Endothelial cell of umbilical vein (primary cell): Measurements from ENCODE around the gene AGPAT1. TPM values are rescaled to one million over a fixed set of nuclear protein-coding genes. Genes with fewer than 3 reads are reported as not detected.

Experiments
- BruUV-seq: library from RNA; stranded (reverse); fragments of 400-500 nt; replicated peaks from 2 replicates; lab custom pipeline; 2021; lab: Mats Ljungman, UMichigan
- CTCF ChIA-PET: fragments of 300-600, 350-600 bp; sonication (Branson Sonifier 250); formaldehyde crosslinking; loops from one replicate; lab custom pipeline; 2021; ENCODE audit warnings: antibody characterized with exemption, inconsistent platforms; lab: Charles Lee
- POLR2A ChIA-PET: fragments of 300-600, 350-600 bp; sonication (Branson Sonifier 250); formaldehyde crosslinking; loops from one replicate; lab custom pipeline; 2021; ENCODE audit warnings: antibody characterized with exemption, inconsistent platforms; lab: Charles Lee
- DNase-seq: peaks from one replicate; pipeline ENCODE4 v3.0.0-alpha.2; 2011; ENCODE audit warnings: low read depth, low spot score
- FAIRE-seq: peaks from 2 replicates; lab custom pipeline; 2011; peaks lifted over from hg19 to GRCh38; lab: Jason Lieb, UNC
- H2AFZ ChIP-seq: 2 replicates; pipeline ENCODE4 v1.6.0; 2012; ENCODE audit warnings: low read depth, low read length, control low read depth, inconsistent platforms
- H3K27ac ChIP-seq: 2 replicates; pipeline ENCODE4 v1.5.1; 2011; ENCODE audit warnings: low read depth, mild to moderate bottlenecking, control low read depth, low read length, moderate library complexity; ENCODE audit not compliant: insufficient read depth
- H3K27me3 ChIP-seq, 2 experiments: 2 replicates each; pipeline versions ENCODE4 v1.6.0 to v1.6.1; 2011; ENCODE audit warnings: low read length in 2 of 2, mixed read lengths in 1 of 2; ENCODE audit not compliant: control insufficient read depth in 2 of 2, insufficient read depth in 2 of 2
- H3K36me3 ChIP-seq, 2 experiments: 2 replicates in 1 of 2; 3 replicates in 1 of 2; pipeline ENCODE4 v1.5.1; 2011; ENCODE audit warnings: low read length in 2 of 2, mild to moderate bottlenecking in 1 of 2, moderate library complexity in 1 of 2; ENCODE audit not compliant: control insufficient read depth in 2 of 2, insufficient read depth in 2 of 2; ENCODE audit errors: extremely low read depth in 1 of 2
- H3K4me1 ChIP-seq: 3 replicates; pipeline ENCODE4 v1.5.1; 2011; ENCODE audit warnings: mild to moderate bottlenecking, low read length; ENCODE audit not compliant: control insufficient read depth, insufficient read depth; ENCODE audit errors: extremely low read depth
- H3K4me2 ChIP-seq: 2 replicates; pipeline ENCODE4 v1.6.1; 2011; ENCODE audit warnings: low read length, control low read depth, mixed read lengths; ENCODE audit not compliant: insufficient read depth
- H3K4me3 ChIP-seq, 3 experiments: fragments of 200-600 bp in 1 of 3; sonication (generic), shearing (Covaris generic) in 1 of 3; replicated peaks in 1 of 3; 2 replicates each; pipeline ENCODE4 v1.5.1; 2011 to 2016; ENCODE audit warnings: control low read depth in 3 of 3, low read length in 3 of 3, mild to moderate bottlenecking in 2 of 3, inconsistent platforms in 1 of 3, low read depth in 1 of 3, moderate library complexity in 1 of 3; ENCODE audit not compliant: insufficient read depth in 1 of 3
- H3K79me2 ChIP-seq: 2 replicates; pipeline ENCODE4 v1.6.0; 2012; ENCODE audit warnings: low read length, inconsistent platforms; ENCODE audit not compliant: control insufficient read depth, insufficient read depth
- H3K9ac ChIP-seq: replicated peaks from 2 replicates; pipeline ENCODE3; 2011; ENCODE audit warnings: low read length, control low read depth; ENCODE audit not compliant: insufficient read depth; ENCODE audit errors: extremely low read depth
- H3K9me1 ChIP-seq: replicated peaks from 3 replicates; pipeline ENCODE4 v1.6.0; 2011; ENCODE audit warnings: mild to moderate bottlenecking, low read length; ENCODE audit not compliant: control insufficient read depth, insufficient read depth; ENCODE audit errors: extremely low read depth
- H3K9me3 ChIP-seq: replicated peaks from 2 replicates; pipeline ENCODE4 v1.5.1; 2012; ENCODE audit warnings: low read length, inconsistent platforms; ENCODE audit not compliant: control insufficient read depth, insufficient read depth
- H4K20me1 ChIP-seq: replicated peaks from 2 replicates; pipeline ENCODE3; 2011; ENCODE audit warnings: mild to moderate bottlenecking, low read length; ENCODE audit not compliant: control insufficient read depth, insufficient read depth; ENCODE audit errors: extremely low read depth
- EZH2 ChIP-seq: IDR thresholded peaks from 2 replicates; pipeline ENCODE4 v1.6.1; 2012; ENCODE audit warnings: borderline replicate concordance, low read depth, mild to moderate bottlenecking, moderate library complexity, low read length, inconsistent platforms; ENCODE audit not compliant: severe bottlenecking
- FOS ChIP-seq: IDR thresholded peaks from 2 replicates; pipeline ENCODE4 v1.6.1; 2011; ENCODE audit warnings: mild to moderate bottlenecking, low read length, moderate library complexity, borderline replicate concordance; ENCODE audit not compliant: insufficient read depth
- GATA2 ChIP-seq: IDR thresholded peaks from 2 replicates; pipeline ENCODE4 v1.7.0; 2011; ENCODE audit warnings: low read depth, mild to moderate bottlenecking, moderate library complexity, mixed read lengths, low read length; ENCODE audit not compliant: insufficient read length, insufficient read depth
- JUN ChIP-seq: IDR thresholded peaks from 2 replicates; pipeline ENCODE4 v1.6.1; 2011; ENCODE audit warnings: borderline replicate concordance, low read depth; ENCODE audit not compliant: insufficient read length, insufficient read depth
- MAX ChIP-seq: IDR thresholded peaks from 2 replicates; pipeline ENCODE4 v1.6.1; 2011; ENCODE audit not compliant: insufficient read depth, insufficient read length
- MYC ChIP-seq: IDR thresholded peaks from one replicate; pipeline ENCODE4 v1.6.1; 2011; ENCODE audit warnings: mild to moderate bottlenecking, low read depth, low read length
- POLR2AphosphoS5 ChIP-seq: IDR thresholded peaks from 2 replicates; pipeline ENCODE4 v1.6.1; 2012; ENCODE audit warnings: low read depth, mild to moderate bottlenecking, control low read depth, low read length, moderate library complexity; ENCODE audit not compliant: insufficient read depth
- dilution Hi-C: fragments of 300-500 bp; cut with MboI; formaldehyde crosslinking; loops from one replicate; pipeline ENCODE4 v1.15.0; 2019; ENCODE audit warnings: low sequenced_read_pairs; ENCODE audit not compliant: extremely low pct_ligation_motif_present
- intact Hi-C: fragments of 100-400 bp; cut with micrococcal nuclease; formaldehyde crosslinking; loops from one replicate; pipeline ENCODE4 v1.10.0; 2022
- polyA plus RNA-seq, 4 experiments: library from polyadenylated mRNA; depleted of rRNA in 3 of 4; stranded (reverse) in 3 of 4; unstranded in 1 of 4; fragments of >200 nt; gene quantifications; 2 replicates each; pipeline versions ENCODE4 v1.2.1 to v1.2.3, GENCODE V29; 2011 to 2012; ENCODE audit warnings: missing spikeins in 1 of 4
- total RNA-seq: library from RNA; stranded (reverse); gene quantifications from 2 replicates; pipeline ENCODE4 v1.2.3, GENCODE V29; 2021
- TF ChIP-seq, protein P1 (sequence below), 2 donors: IDR thresholded peaks; 1 replicate in 1 of 2; 2 replicates in 1 of 2; pipeline ENCODE4 v1.5.1; 2011; ENCODE audit warnings: low read length in 2 of 2, mild to moderate bottlenecking in 2 of 2, moderate library complexity in 2 of 2, control low read depth in 1 of 2, inconsistent platforms in 1 of 2, low read depth in 1 of 2; ENCODE audit not compliant: insufficient read depth in 1 of 2; ENCODE audit errors: extremely low read depth in 1 of 2

AGPAT1 gene
- total and polyA plus RNA-seq, 2 donors (not counting 3 experiments of a cell fraction or from before 2014, with no cell fraction given), result 38.4 to 132 TPM

DNA sequence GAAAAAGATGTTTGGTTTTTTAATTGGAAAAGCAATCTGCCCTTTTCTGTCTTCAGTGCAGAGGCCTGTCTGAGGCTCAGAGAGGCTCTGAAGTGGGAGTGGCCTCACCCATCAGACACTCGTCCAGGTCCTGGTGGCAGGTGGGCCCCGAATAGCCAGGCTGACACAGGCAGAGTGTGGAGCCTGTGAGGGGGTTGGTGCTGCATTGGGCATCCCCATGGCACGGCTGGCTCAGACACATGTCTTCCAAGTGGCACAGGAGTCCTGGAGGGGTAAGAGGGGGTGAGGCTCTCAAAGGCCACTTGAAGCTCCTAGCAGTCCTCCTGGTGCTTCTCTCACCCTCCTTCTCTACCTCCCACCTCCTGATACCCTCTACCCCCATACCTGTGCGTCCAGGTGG lies 44.1 kb upstream of the AGPAT1 start:
- POLR2A ChIA-PET, result no interaction called here
- H3K9ac ChIP-seq, result no peak overlapping the region
- CTCF ChIA-PET, result no interaction called here
- no peak overlapping the region for H3K4me2 ChIP-seq
- dilution Hi-C loops, result no loop called here
- H2AFZ ChIP-seq, result no peak overlapping the region
- H4K20me1 ChIP-seq, result no peaks in the 10 kb centered on the region
- H3K27ac ChIP-seq, result no peak overlapping the region
- no peak for FAIRE-seq
- BruUV-seq, result no TSS peak
- H3K27me3 ChIP-seq, result no peaks in the 10 kb centered on the region
- H3K79me2 ChIP-seq, result peaks cover 2% of the 10 kb centered on the region
- H3K36me3 ChIP-seq, result peaks cover 9 to 13% of the 10 kb centered on the region in 2 experiments
- no peak for DNase-seq
- intact Hi-C loops, result no loop called here
- TF ChIP-seq, protein P1, sequence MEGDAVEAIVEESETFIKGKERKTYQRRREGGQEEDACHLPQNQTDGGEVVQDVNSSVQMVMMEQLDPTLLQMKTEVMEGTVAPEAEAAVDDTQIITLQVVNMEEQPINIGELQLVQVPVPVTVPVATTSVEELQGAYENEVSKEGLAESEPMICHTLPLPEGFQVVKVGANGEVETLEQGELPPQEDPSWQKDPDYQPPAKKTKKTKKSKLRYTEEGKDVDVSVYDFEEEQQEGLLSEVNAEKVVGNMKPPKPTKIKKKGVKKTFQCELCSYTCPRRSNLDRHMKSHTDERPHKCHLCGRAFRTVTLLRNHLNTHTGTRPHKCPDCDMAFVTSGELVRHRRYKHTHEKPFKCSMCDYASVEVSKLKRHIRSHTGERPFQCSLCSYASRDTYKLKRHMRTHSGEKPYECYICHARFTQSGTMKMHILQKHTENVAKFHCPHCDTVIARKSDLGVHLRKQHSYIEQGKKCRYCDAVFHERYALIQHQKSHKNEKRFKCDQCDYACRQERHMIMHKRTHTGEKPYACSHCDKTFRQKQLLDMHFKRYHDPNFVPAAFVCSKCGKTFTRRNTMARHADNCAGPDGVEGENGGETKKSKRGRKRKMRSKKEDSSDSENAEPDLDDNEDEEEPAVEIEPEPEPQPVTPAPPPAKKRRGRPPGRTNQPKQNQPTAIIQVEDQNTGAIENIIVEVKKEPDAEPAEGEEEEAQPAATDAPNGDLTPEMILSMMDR (IDR thresholded peaks at IDR 0.05; ENCODE audit: extremely low read depth in 1 of 2, insufficient read depth in 1 of 2, low read depth in 1 of 2, low read length in 2 of 2), result no peak
- TF ChIP-seq MAX (no peak), JUN (no peak), FOS (no peak), GATA2 (no peak), POLR2AphosphoS5 (no peak), MYC (no peak), EZH2 (no peak)
- H3K9me3 ChIP-seq, result no peaks in the 10 kb centered on the region
- no peak overlapping the region for H3K4me3 ChIP-seq
- no peaks in the 10 kb centered on the region for H3K9me1 ChIP-seq
- peaks cover 25% of the 10 kb centered on the region for H3K4me1 ChIP-seq
